ENCODE results near the gene AMPD2. TPM values are rescaled to one million over a fixed set of nuclear protein-coding genes. Genes with fewer than 3 reads are reported as not detected.
"Not testable (repeated sequence)": the region's sequence is repeated elsewhere in the genome, so short reads cannot be mapped to it uniquely, and the experiment has no call there.

Gene AMPD2
- total and polyA plus RNA-seq, 2 of the 8 experiments (the other 6 are each of a cell fraction or from before 2014, with no cell fraction given), result 37.2 to 67.7 TPM

DNA sequence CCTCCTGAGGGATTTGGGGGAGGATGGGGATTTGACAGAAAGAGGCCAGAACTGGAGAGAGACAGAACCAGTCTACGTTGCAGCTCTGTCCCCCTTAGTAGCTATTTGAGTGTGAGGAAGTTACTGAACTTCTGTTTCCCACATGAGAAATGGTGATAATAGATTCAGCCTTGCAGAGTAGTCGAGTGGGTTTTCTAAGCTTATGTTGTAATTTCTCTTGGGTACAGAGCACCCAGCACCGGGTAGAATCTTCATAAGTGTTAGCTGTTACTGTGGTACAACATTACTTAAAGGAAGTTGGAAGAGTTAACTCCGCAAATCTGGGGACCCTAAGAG lies 41.0 kb downstream of the AMPD2 start:
- H3K14ac ChIP-seq (ENCODE audit: insufficient read length); H4K91ac ChIP-seq (replicated peaks; ENCODE audit: insufficient read length, low read length); H3K79me2 ChIP-seq (ENCODE audit: control insufficient read depth in 1 of 2, insufficient read depth in 2 of 2, low read length in 2 of 2); H3K18ac ChIP-seq (ENCODE audit: extremely low read depth, low read length); H3K36me3 ChIP-seq (ENCODE audit: control insufficient read depth in 2 of 4, insufficient read depth in 4 of 4, low read length in 3 of 4); H3K9ac ChIP-seq (replicated peaks in 1 of 4; ENCODE audit: extremely low read depth in 1 of 4, low read depth in 3 of 4, low read length in 3 of 4); FAIRE-seq; H3K27me3 ChIP-seq (replicated peaks in 1 of 4; ENCODE audit: control insufficient read depth in 3 of 4, extremely low read depth in 1 of 4, insufficient read depth in 3 of 4, low read length in 3 of 4); POLR2A ChIA-PET (ENCODE audit: partially characterized antibody); H3K23ac ChIP-seq (ENCODE audit: insufficient read length); H2BK15ac ChIP-seq (ENCODE audit: low read length); H3K27ac ChIP-seq (ENCODE audit: low read depth, low read length); H3K56ac ChIP-seq (replicated peaks; ENCODE audit: insufficient read length, low read depth, low read length); H2BK12ac ChIP-seq (ENCODE audit: low read depth, low read length); H3K4me2 ChIP-seq (ENCODE audit: insufficient read depth in 1 of 2, low read depth in 2 of 2, low read length in 2 of 2); H4K5ac ChIP-seq (ENCODE audit: insufficient read length, low read depth, low read length); H3K4me3 ChIP-seq (ENCODE audit: extremely low read depth in 1 of 4, insufficient read depth in 2 of 4, low read depth in 3 of 4, low read length in 4 of 4); H3K4me1 ChIP-seq (replicated peaks in 1 of 4; ENCODE audit: control insufficient read depth in 3 of 4, insufficient read depth in 4 of 4, low read length in 3 of 4); DNase-seq (ENCODE audit: low read depth in 1 of 2, low spot score in 2 of 2); H2BK120ac ChIP-seq (replicated peaks; ENCODE audit: low read depth, low read length); H3K9me3 ChIP-seq (ENCODE audit: insufficient read depth in 2 of 2, low read depth in 1 of 2, low read length in 1 of 2); H2AK5ac ChIP-seq (ENCODE audit: low read depth, low read length); H2AFZ ChIP-seq (ENCODE audit: low read length); H2BK20ac ChIP-seq (ENCODE audit: low read length); H2BK5ac ChIP-seq (ENCODE audit: low read depth, low read length); H3K4ac ChIP-seq (replicated peaks; ENCODE audit: insufficient read length, low read depth, low read length); H3K79me1 ChIP-seq (ENCODE audit: low read depth, low read length); H4K20me1 ChIP-seq (replicated peaks in 1 of 2; ENCODE audit: control insufficient read depth in 1 of 2, insufficient read depth in 2 of 2, low read length in 2 of 2); H4K8ac ChIP-seq (ENCODE audit: extremely low read depth, insufficient read depth, low read length); H3K23me2 ChIP-seq (ENCODE audit: low read depth, low read length): not testable (repeated sequence)
- CTCF ChIA-PET (ENCODE audit: partially characterized antibody), result interaction anchor here (1.1 to 3.8 kb wide), 5 partner anchors 10 to 115 kb away, joined by 3 to 24 read pairs (median 3); no protein-coding TSS in a partner anchor
- 84% methylated on average over 3 of the region's 4 CpGs; no CpG with 5 or more reads in 1 of the 2 experiments for WGBS, 2 experiments (ENCODE audit: extremely low coverage in 1 of 2, insufficient coverage in 1 of 2, insufficient read length in 1 of 2, insufficient replicate concordance in 2 of 2, low coverage in 1 of 2, low lambda C conversion rate in 2 of 2, missing lambda C conversion rate in 1 of 2)

Measured in H1 (cell line).